ENCODE measurements around the gene TSPAN12. TPM values are rescaled to one million over a fixed set of nuclear protein-coding genes. Genes with fewer than 3 reads are reported as not detected.

Gene TSPAN12
- total RNA-seq (2014; rRNA removed; shearing (Covaris generic)): 3.7 and 4.4 TPM in 2 replicates

GRCh38 chr7:120857588-120858573 lies at the start of gene TSPAN12:
Gene TSPAN12 (minus strand): TSS chr7:120858144. CDS start chr7:120856763, 1,381 bp downstream.

Other genes with a start within 250 kb of the TSPAN12 start
- 21.8 and 29.6 TPM in 2 replicates for gene ING3, start 92.6 kb upstream of the TSPAN12 start, total RNA-seq (2014; rRNA removed; shearing (Covaris generic))
- 0.88 and 1.6 TPM in 2 replicates for gene CPED1, start 130.6 kb upstream of the TSPAN12 start, total RNA-seq (2014; rRNA removed; shearing (Covaris generic))

Measured in A375 (cell line).